Endothelial cell of umbilical vein (primary cell): ENCODE results near the gene LRRC8B. TPM values are rescaled to one million over a fixed set of nuclear protein-coding genes. Genes with fewer than 3 reads are reported as not detected.

Experiments used
- BruUV-seq: library from RNA; stranded (reverse); fragments of 400-500 nt; replicated peaks from 2 replicates; lab custom pipeline; 2021; lab: Mats Ljungman, UMichigan
- CTCF ChIA-PET: fragments of 300-600, 350-600 bp; sonication (Branson Sonifier 250); formaldehyde crosslinking; loops from one replicate; lab custom pipeline; 2021; ENCODE audit warnings: antibody characterized with exemption, inconsistent platforms; lab: Charles Lee
- POLR2A ChIA-PET: fragments of 300-600, 350-600 bp; sonication (Branson Sonifier 250); formaldehyde crosslinking; loops from one replicate; lab custom pipeline; 2021; ENCODE audit warnings: antibody characterized with exemption, inconsistent platforms; lab: Charles Lee
- DNase-seq: peaks from one replicate; pipeline ENCODE4 v3.0.0-alpha.2; 2011; ENCODE audit warnings: low read depth, low spot score
- FAIRE-seq: peaks from 2 replicates; lab custom pipeline; 2011; peaks lifted over from hg19 to GRCh38; lab: Jason Lieb, UNC
- H2AFZ ChIP-seq: 2 replicates; pipeline ENCODE4 v1.6.0; 2012; ENCODE audit warnings: low read depth, low read length, control low read depth, inconsistent platforms
- H3K27ac ChIP-seq: 2 replicates; pipeline ENCODE4 v1.5.1; 2011; ENCODE audit warnings: low read depth, mild to moderate bottlenecking, control low read depth, low read length, moderate library complexity; ENCODE audit not compliant: insufficient read depth
- H3K27me3 ChIP-seq, 2 experiments: 2 replicates each; pipeline versions ENCODE4 v1.6.0 to v1.6.1; 2011; ENCODE audit warnings: low read length in 2 of 2, mixed read lengths in 1 of 2; ENCODE audit not compliant: control insufficient read depth in 2 of 2, insufficient read depth in 2 of 2
- H3K36me3 ChIP-seq, 2 experiments: 2 replicates in 1 of 2; 3 replicates in 1 of 2; pipeline ENCODE4 v1.5.1; 2011; ENCODE audit warnings: low read length in 2 of 2, mild to moderate bottlenecking in 1 of 2, moderate library complexity in 1 of 2; ENCODE audit not compliant: control insufficient read depth in 2 of 2, insufficient read depth in 2 of 2; ENCODE audit errors: extremely low read depth in 1 of 2
- H3K4me1 ChIP-seq: 3 replicates; pipeline ENCODE4 v1.5.1; 2011; ENCODE audit warnings: mild to moderate bottlenecking, low read length; ENCODE audit not compliant: control insufficient read depth, insufficient read depth; ENCODE audit errors: extremely low read depth
- H3K4me2 ChIP-seq: 2 replicates; pipeline ENCODE4 v1.6.1; 2011; ENCODE audit warnings: low read length, control low read depth, mixed read lengths; ENCODE audit not compliant: insufficient read depth
- H3K4me3 ChIP-seq, 3 experiments: fragments of 200-600 bp in 1 of 3; sonication (generic), shearing (Covaris generic) in 1 of 3; replicated peaks in 1 of 3; 2 replicates each; pipeline ENCODE4 v1.5.1; 2011 to 2016; ENCODE audit warnings: control low read depth in 3 of 3, low read length in 3 of 3, mild to moderate bottlenecking in 2 of 3, inconsistent platforms in 1 of 3, low read depth in 1 of 3, moderate library complexity in 1 of 3; ENCODE audit not compliant: insufficient read depth in 1 of 3
- H3K79me2 ChIP-seq: 2 replicates; pipeline ENCODE4 v1.6.0; 2012; ENCODE audit warnings: low read length, inconsistent platforms; ENCODE audit not compliant: control insufficient read depth, insufficient read depth
- H3K9ac ChIP-seq: replicated peaks from 2 replicates; pipeline ENCODE3; 2011; ENCODE audit warnings: low read length, control low read depth; ENCODE audit not compliant: insufficient read depth; ENCODE audit errors: extremely low read depth
- H3K9me1 ChIP-seq: replicated peaks from 3 replicates; pipeline ENCODE4 v1.6.0; 2011; ENCODE audit warnings: mild to moderate bottlenecking, low read length; ENCODE audit not compliant: control insufficient read depth, insufficient read depth; ENCODE audit errors: extremely low read depth
- H3K9me3 ChIP-seq: replicated peaks from 2 replicates; pipeline ENCODE4 v1.5.1; 2012; ENCODE audit warnings: low read length, inconsistent platforms; ENCODE audit not compliant: control insufficient read depth, insufficient read depth
- H4K20me1 ChIP-seq: replicated peaks from 2 replicates; pipeline ENCODE3; 2011; ENCODE audit warnings: mild to moderate bottlenecking, low read length; ENCODE audit not compliant: control insufficient read depth, insufficient read depth; ENCODE audit errors: extremely low read depth
- EZH2 ChIP-seq: IDR thresholded peaks from 2 replicates; pipeline ENCODE4 v1.6.1; 2012; ENCODE audit warnings: borderline replicate concordance, low read depth, mild to moderate bottlenecking, moderate library complexity, low read length, inconsistent platforms; ENCODE audit not compliant: severe bottlenecking
- FOS ChIP-seq: IDR thresholded peaks from 2 replicates; pipeline ENCODE4 v1.6.1; 2011; ENCODE audit warnings: mild to moderate bottlenecking, low read length, moderate library complexity, borderline replicate concordance; ENCODE audit not compliant: insufficient read depth
- GATA2 ChIP-seq: IDR thresholded peaks from 2 replicates; pipeline ENCODE4 v1.7.0; 2011; ENCODE audit warnings: low read depth, mild to moderate bottlenecking, moderate library complexity, mixed read lengths, low read length; ENCODE audit not compliant: insufficient read length, insufficient read depth
- JUN ChIP-seq: IDR thresholded peaks from 2 replicates; pipeline ENCODE4 v1.6.1; 2011; ENCODE audit warnings: borderline replicate concordance, low read depth; ENCODE audit not compliant: insufficient read length, insufficient read depth
- MYC ChIP-seq: IDR thresholded peaks from one replicate; pipeline ENCODE4 v1.6.1; 2011; ENCODE audit warnings: mild to moderate bottlenecking, low read depth, low read length
- POLR2A ChIP-seq: IDR thresholded peaks from 2 replicates; pipeline ENCODE4 v1.6.1; 2012; ENCODE audit warnings: low read depth, mild to moderate bottlenecking, control low read depth, low read length
- POLR2AphosphoS5 ChIP-seq: IDR thresholded peaks from 2 replicates; pipeline ENCODE4 v1.6.1; 2012; ENCODE audit warnings: low read depth, mild to moderate bottlenecking, control low read depth, low read length, moderate library complexity; ENCODE audit not compliant: insufficient read depth
- dilution Hi-C: fragments of 300-500 bp; cut with MboI; formaldehyde crosslinking; loops from one replicate; pipeline ENCODE4 v1.15.0; 2019; ENCODE audit warnings: low sequenced_read_pairs; ENCODE audit not compliant: extremely low pct_ligation_motif_present
- intact Hi-C: fragments of 100-400 bp; cut with micrococcal nuclease; formaldehyde crosslinking; loops from one replicate; pipeline ENCODE4 v1.10.0; 2022
- polyA plus RNA-seq, 4 experiments: library from polyadenylated mRNA; depleted of rRNA in 3 of 4; stranded (reverse) in 3 of 4; unstranded in 1 of 4; fragments of >200 nt; gene quantifications; 2 replicates each; pipeline versions ENCODE4 v1.2.1 to v1.2.3, GENCODE V29; 2011 to 2012; ENCODE audit warnings: missing spikeins in 1 of 4
- total RNA-seq: library from RNA; stranded (reverse); gene quantifications from 2 replicates; pipeline ENCODE4 v1.2.3, GENCODE V29; 2021
- TF ChIP-seq, protein P1 (sequence below): IDR thresholded peaks from 2 replicates; pipeline ENCODE4 v1.6.1; 2011; ENCODE audit not compliant: insufficient read depth, insufficient read length
- TF ChIP-seq, protein P2 (sequence below), 2 donors: IDR thresholded peaks; 1 replicate in 1 of 2; 2 replicates in 1 of 2; pipeline ENCODE4 v1.5.1; 2011; ENCODE audit warnings: low read length in 2 of 2, mild to moderate bottlenecking in 2 of 2, moderate library complexity in 2 of 2, control low read depth in 1 of 2, inconsistent platforms in 1 of 2, low read depth in 1 of 2; ENCODE audit not compliant: insufficient read depth in 1 of 2; ENCODE audit errors: extremely low read depth in 1 of 2

LRRC8B gene
- total and polyA plus RNA-seq, 2 donors (not counting 3 experiments of a cell fraction or from before 2014, with no cell fraction given) = 15.2 to 15.8 TPM

DNA sequence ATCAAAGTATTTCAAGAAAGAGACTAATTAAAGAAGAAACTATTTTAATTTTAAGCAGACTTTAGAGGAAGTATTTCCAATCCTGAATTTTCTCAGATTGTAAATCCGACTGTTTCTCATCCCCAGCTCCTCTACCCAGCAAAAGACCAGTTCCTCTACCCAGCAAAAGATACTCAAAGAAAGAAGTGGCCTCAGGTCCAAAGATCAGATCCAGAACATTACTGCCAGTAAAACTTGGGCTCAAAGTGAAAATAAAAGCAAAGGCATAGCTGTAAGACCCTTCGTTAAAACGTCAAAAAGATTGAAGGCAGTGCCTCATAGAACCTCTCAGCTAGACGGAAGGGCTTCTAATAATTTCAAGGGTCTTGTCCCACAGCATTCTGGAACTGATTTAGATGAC lies 50.0 kb downstream of the LRRC8B start:
- TF ChIP-seq, protein P1, sequence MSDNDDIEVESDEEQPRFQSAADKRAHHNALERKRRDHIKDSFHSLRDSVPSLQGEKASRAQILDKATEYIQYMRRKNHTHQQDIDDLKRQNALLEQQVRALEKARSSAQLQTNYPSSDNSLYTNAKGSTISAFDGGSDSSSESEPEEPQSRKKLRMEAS = no peak
- TF ChIP-seq GATA2 (no peak), JUN (no peak), POLR2AphosphoS5 (no peak), EZH2 (no peak), POLR2A (no peak), FOS (no peak), MYC (no peak)
- TF ChIP-seq, protein P2, sequence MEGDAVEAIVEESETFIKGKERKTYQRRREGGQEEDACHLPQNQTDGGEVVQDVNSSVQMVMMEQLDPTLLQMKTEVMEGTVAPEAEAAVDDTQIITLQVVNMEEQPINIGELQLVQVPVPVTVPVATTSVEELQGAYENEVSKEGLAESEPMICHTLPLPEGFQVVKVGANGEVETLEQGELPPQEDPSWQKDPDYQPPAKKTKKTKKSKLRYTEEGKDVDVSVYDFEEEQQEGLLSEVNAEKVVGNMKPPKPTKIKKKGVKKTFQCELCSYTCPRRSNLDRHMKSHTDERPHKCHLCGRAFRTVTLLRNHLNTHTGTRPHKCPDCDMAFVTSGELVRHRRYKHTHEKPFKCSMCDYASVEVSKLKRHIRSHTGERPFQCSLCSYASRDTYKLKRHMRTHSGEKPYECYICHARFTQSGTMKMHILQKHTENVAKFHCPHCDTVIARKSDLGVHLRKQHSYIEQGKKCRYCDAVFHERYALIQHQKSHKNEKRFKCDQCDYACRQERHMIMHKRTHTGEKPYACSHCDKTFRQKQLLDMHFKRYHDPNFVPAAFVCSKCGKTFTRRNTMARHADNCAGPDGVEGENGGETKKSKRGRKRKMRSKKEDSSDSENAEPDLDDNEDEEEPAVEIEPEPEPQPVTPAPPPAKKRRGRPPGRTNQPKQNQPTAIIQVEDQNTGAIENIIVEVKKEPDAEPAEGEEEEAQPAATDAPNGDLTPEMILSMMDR (IDR thresholded peaks at IDR 0.05; ENCODE audit: extremely low read depth in 1 of 2, insufficient read depth in 1 of 2, low read depth in 1 of 2, low read length in 2 of 2) = no peak
- intact Hi-C loops (no loop called here), dilution Hi-C loops (no loop called here)
- Histone ChIP-seq H3K9me1 (no peaks in the 10 kb centered on the region), H4K20me1 (no peaks in the 10 kb centered on the region), H3K4me3 (no peak overlapping the region), H3K27ac (no peak overlapping the region), H3K27me3 (no peaks in the 10 kb centered on the region), H2AFZ (no peak overlapping the region), H3K4me1 (no peaks in the 10 kb centered on the region), H3K9ac (no peak overlapping the region), H3K36me3 (no peaks in the 10 kb centered on the region), H3K79me2 (no peaks in the 10 kb centered on the region), H3K9me3 (no peaks in the 10 kb centered on the region), H3K4me2 (no peak overlapping the region)
- no peak for DNase-seq
- no TSS peak for BruUV-seq
- ChIA-PET CTCF (interaction anchor here (1.1 kb wide), 1 partner anchor 55 kb away, joined by 3 read pairs; no protein-coding TSS in a partner anchor), POLR2A (no interaction called here)
- no peak for FAIRE-seq
